Kidney epithelial cell (primary cell): ENCODE data around the gene HCK. TPM values are rescaled to one million over a fixed set of nuclear protein-coding genes. Genes with fewer than 3 reads are reported as not detected.

Source experiments
- DNase-seq: peaks from one replicate; pipeline ENCODE4 v3.0.0-alpha.2; 2010; ENCODE audit warnings: low read depth
- H3K27me3 ChIP-seq: 2 replicates; pipeline ENCODE4 v1.6.0; 2011; ENCODE audit warnings: low read length; ENCODE audit not compliant: control insufficient read depth, insufficient read depth
- H3K36me3 ChIP-seq: 2 replicates; pipeline ENCODE4 v1.5.1; 2011; ENCODE audit warnings: low read length; ENCODE audit not compliant: control insufficient read depth, insufficient read depth
- H3K4me3 ChIP-seq: 2 replicates; pipeline ENCODE4 v1.5.1; 2011; ENCODE audit warnings: low read depth, mild to moderate bottlenecking, control low read depth, low read length
- CTCF ChIP-seq: IDR thresholded peaks from 2 replicates; pipeline ENCODE4 v1.5.1; 2011; ENCODE audit warnings: mild to moderate bottlenecking, moderate library complexity, low read length, control low read depth, inconsistent platforms; ENCODE audit not compliant: insufficient read depth, poor library complexity, severe bottlenecking
- total RNA-seq: library from RNA; depleted of rRNA; stranded (reverse); fragments of >200 nt; gene quantifications from 2 replicates; pipeline ENCODE4 v1.2.3, GENCODE V29; 2015

Gene HCK
- total RNA-seq, 1 donor from 2014 or later: 0.17 TPM

DNA sequence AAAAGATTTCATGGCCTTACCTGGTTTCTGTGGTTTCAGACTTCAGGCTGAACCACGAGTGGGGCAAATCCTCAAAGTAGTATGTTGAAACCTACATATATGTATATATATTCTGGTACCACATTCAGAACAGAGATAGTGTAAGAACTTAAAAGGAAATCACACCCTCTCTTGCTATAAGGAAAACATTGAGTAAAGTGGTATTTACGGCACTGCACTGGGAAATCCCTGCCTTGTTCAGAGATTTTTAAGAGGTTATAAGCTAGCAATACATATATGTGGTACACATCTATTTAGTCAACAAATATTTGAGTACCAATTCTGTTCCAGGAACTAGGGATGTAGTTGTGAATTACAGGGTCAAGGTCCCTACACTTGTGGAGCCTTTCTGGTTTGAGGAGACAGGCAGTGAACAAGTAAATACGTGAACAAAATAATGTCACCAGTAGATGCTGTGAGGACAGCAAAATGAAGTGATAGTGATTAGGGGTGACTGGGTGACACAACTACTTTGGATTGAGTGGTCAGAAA, 59.2 kb downstream of the HCK start:
- TF ChIP-seq CTCF: no peak
- Histone ChIP-seq H3K27me3 (no peaks in the 10 kb centered on the region), H3K4me3 (no peak overlapping the region)

DNA sequence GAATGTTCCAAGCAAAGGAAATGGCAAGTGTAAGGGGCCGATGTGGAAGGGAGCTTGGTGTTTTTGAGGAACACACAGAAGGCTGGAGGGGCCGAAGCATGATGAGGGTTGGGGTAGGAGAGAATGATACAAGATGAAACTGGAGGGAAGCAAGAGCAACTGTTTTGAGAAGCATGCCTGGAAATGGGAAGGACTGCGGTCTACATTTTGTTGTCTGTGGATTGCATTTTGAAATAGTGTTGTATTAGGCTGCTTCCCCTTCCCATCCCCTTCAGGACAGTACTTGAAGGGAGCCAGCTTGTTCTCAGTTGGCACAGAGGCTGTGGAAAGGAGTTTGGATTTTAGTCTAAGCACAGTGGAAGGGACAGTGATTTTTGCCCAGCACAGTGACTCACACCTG, 59.7 kb downstream of the HCK start:
- no peak for TF ChIP-seq CTCF
- Histone ChIP-seq H3K27me3 (no peaks in the 10 kb centered on the region), H3K4me3 (no peak overlapping the region), H3K36me3 (no peaks in the 10 kb centered on the region)
- no peak for DNase-seq

More for the DNA sequence above, 59.2 kb downstream of the HCK start:
- no peaks in the 10 kb centered on the region for H3K36me3 ChIP-seq
- no peak for DNase-seq

GRCh38 chr20:32112841-32113240, 60.8 kb downstream of the HCK start:
- H3K4me3 ChIP-seq: no peak overlapping the region
- no peak for TF ChIP-seq CTCF
- H3K36me3 ChIP-seq: no peaks in the 10 kb centered on the region
- no peak for DNase-seq
- H3K27me3 ChIP-seq: no peaks in the 10 kb centered on the region

- H3K27me3 ChIP-seq: no peaks in the 10 kb centered on the region
- no peak for TF ChIP-seq CTCF
- H3K4me3 ChIP-seq: no peak overlapping the region
- no peaks in the 10 kb centered on the region for H3K36me3 ChIP-seq
- no peak for DNase-seq
Measured at GRCh38 chr20:32113591-32114260, 61.7 kb downstream of the HCK start.

GRCh38 chr20:32114305-32114960, 62.4 kb downstream of the HCK start:
- Histone ChIP-seq H3K36me3 (no peaks in the 10 kb centered on the region), H3K4me3 (no peak overlapping the region), H3K27me3 (no peaks in the 10 kb centered on the region)
- no peak for TF ChIP-seq CTCF
- DNase-seq: no peak
